ENCODE measurements around the gene DUOX1. TPM values are rescaled to one million over a fixed set of nuclear protein-coding genes. Genes with fewer than 3 reads are reported as not detected.
A peak's percentile ranks its signal among the peaks of the same experiment; 100 is the strongest.
"Not testable (repeated sequence)": the region's sequence is repeated elsewhere in the genome, so short reads cannot be mapped to it uniquely, and the experiment has no call there.

Gene DUOX1
- total RNA-seq, 3 donors from 2014 or later = 0.43 to 1.7 (median 0.70) TPM

DNA sequence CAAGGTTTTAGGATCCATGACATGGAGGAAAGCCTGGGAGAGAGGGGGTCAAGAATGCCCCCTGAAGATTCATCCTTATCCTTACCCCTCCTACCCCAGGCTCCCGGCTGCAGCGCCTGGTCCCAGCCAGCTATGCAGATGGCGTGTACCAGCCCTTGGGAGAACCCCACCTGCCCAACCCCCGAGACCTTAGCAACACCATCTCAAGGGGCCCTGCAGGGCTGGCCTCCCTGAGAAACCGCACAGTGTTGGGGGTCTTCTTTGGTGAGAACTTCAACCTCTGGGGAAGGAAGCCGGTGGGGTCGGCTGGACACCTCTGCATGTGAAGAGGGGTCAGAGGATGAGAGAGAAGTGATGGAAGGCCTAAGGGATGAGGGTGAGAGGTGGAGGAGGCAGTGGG, 4.3 kb downstream of the DUOX1 start:
- H3K4me1 ChIP-seq (ENCODE audit: low read depth) = peaks cover 18% of the 10 kb centered on the region
- ATAC-seq = no peak
- intact Hi-C loops (cut with DNase I, micrococcal nuclease) = no loop called here
- no peak for DNase-seq
- no peaks in the 10 kb centered on the region for H3K36me3 ChIP-seq (ENCODE audit: low read depth)
- H3K9me3 ChIP-seq = no peaks in the 10 kb centered on the region
- H3K4me3 ChIP-seq = no peak overlapping the region
- TF ChIP-seq, protein P1, sequence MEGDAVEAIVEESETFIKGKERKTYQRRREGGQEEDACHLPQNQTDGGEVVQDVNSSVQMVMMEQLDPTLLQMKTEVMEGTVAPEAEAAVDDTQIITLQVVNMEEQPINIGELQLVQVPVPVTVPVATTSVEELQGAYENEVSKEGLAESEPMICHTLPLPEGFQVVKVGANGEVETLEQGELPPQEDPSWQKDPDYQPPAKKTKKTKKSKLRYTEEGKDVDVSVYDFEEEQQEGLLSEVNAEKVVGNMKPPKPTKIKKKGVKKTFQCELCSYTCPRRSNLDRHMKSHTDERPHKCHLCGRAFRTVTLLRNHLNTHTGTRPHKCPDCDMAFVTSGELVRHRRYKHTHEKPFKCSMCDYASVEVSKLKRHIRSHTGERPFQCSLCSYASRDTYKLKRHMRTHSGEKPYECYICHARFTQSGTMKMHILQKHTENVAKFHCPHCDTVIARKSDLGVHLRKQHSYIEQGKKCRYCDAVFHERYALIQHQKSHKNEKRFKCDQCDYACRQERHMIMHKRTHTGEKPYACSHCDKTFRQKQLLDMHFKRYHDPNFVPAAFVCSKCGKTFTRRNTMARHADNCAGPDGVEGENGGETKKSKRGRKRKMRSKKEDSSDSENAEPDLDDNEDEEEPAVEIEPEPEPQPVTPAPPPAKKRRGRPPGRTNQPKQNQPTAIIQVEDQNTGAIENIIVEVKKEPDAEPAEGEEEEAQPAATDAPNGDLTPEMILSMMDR (IDR thresholded peaks at IDR 0.05) = no peak

DNA sequence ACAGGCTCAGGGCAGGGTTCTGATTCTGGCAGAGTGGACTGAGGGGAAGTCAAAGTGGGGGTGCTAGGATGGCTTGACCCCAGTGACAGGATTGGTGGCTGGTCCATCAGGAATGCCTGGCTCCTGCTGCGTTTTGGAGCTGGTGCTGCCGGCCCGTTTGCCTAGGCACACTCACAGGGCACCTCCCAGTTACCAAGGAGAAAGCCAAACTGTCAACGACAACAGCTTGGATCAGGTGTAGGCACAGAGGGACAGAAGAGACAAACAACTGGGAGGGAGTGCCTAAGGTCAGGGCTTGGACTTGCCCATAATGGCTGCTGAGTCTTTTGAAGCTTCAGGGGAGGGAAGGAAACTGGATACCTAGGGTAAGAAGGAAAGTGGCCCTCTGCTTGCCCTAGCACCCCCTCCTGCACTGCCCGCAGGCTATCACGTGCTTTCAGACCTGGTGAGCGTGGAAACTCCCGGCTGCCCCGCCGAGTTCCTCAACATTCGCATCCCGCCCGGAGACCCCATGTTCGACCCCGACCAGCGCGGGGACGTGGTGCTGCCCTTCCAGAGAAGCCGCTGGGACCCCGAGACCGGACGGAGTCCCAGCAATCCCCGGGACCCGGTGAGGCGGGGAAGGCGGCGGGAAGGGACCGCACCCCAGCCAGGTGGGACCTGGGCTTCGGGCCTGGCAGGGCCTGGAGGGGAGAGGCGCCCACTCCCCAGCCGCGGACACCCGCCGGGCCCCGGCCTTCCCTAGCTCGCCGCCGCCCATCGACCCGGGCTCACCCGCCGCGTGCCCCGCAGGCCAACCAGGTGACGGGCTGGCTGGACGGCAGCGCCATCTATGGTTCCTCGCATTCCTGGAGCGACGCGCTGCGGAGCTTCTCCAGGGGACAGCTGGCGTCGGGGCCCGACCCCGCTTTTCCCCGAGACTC, 5.1 kb downstream of the DUOX1 start:
- Histone ChIP-seq H3K4me1 (ENCODE audit: low read depth) (peaks cover 10% of the 10 kb centered on the region), H3K9me3 (no peaks in the 10 kb centered on the region), H3K4me3 (no peak overlapping the region), H3K36me3 (ENCODE audit: low read depth) (no peaks in the 10 kb centered on the region)
- ATAC-seq (peak; percentile 90), DNase-seq (peak in 2 of 3 donors; percentile 61 to 74)
- intact Hi-C loops (cut with DNase I, micrococcal nuclease) = no loop called here
- TF ChIP-seq, protein P1 (IDR thresholded peaks at IDR 0.05) = no peak

DNA sequence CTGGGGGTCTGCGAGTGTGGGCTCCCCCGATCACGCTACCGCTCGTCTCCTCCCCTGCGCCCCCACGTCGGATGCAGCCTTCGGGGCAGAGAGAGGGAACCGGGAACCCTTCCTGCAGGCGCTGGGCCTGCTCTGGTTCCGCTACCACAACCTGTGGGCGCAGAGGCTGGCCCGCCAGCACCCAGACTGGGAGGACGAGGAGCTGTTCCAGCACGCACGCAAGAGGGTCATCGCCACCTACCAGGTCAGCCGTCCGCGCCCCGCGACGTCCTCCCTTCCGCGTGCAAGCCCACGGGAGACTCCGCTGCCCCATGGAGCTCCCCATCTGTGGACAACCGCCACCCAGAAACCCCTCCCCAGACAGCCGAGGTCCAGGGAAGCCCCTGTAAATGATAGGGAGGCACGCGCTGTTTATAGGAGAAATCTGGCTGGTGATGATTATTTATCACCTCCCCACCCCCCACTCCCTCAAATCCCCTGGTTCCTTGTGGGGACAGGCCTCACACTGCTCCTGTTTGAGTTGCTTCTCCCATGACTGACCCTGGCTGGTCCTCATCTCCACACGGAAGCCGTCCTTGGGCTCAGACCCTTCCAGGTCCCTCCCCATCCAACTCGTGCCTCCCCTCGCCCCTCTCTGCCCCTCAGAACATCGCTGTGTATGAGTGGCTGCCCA, 6.0 kb downstream of the DUOX1 start:
- peak; percentile 4 for ATAC-seq
- H3K36me3 ChIP-seq (ENCODE audit: low read depth); H3K4me3 ChIP-seq; intact Hi-C loops (cut with DNase I, micrococcal nuclease); DNase-seq; H3K9me3 ChIP-seq; H3K4me1 ChIP-seq (ENCODE audit: low read depth): not testable (repeated sequence)

DNA sequence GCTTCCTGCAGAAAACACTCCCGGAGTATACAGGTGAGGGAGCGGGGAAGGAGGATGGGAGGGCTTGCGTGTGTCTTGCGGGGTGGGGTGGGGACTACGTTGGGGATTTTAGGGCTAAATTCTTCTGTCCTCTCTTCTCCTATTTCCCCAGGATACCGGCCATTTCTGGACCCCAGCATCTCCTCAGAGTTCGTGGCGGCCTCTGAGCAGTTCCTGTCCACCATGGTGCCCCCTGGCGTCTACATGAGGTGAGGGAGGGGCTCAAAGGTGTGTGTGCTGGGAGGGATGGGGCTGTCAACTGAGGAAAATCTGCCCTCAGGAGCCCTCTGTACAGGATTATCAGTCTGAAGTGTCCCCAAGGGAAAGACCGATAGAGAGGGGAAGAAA, 6.6 kb downstream of the DUOX1 start:
- Histone ChIP-seq H3K9me3 (no peaks in the 10 kb centered on the region), H3K4me1 (ENCODE audit: low read depth) (peaks cover 7% of the 10 kb centered on the region), H3K36me3 (ENCODE audit: low read depth) (no peaks in the 10 kb centered on the region), H3K4me3 (no peak overlapping the region)
- DNase-seq = no peak
- TF ChIP-seq, protein P1 (IDR thresholded peaks at IDR 0.05) = no peak
- intact Hi-C loops (cut with DNase I, micrococcal nuclease) = no loop called here
- ATAC-seq = no peak

DNA sequence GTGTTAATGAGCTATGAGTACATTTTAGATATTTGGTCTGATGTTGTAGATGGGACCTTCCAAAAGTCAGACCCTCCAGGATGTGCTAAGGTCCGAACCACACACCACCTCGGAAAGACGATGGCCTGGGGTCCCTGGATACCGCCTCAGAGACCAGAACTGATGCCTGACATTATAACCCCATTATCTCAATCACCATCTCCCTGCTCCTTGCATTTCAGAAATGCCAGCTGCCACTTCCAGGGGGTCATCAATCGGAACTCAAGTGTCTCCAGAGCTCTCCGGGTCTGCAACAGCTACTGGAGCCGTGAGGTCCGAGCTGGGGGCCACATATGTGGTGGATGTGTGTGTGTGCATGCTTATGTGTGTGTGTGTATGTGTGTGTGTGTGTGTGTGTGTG, 7.9 kb downstream of the DUOX1 start:
- Histone ChIP-seq H3K36me3 (ENCODE audit: low read depth) (no peaks in the 10 kb centered on the region), H3K4me1 (ENCODE audit: low read depth) (peaks cover 7% of the 10 kb centered on the region), H3K9me3 (no peaks in the 10 kb centered on the region), H3K4me3 (no peak overlapping the region)
- ATAC-seq = no peak
- TF ChIP-seq, protein P1 (IDR thresholded peaks at IDR 0.05) = no peak
- intact Hi-C loops (cut with DNase I, micrococcal nuclease) = no loop called here
- no peak for DNase-seq
